GM21447 (cell line): ENCODE data around the gene NDFIP1.

ENCODE experiments used
- ATAC-seq: cut with Tn5 transposase; IDR thresholded peaks from one replicate; pipeline ENCODE4 v1.9.1; 2021; ENCODE audit not compliant: unreplicated experiment

Gene NDFIP1

GRCh38 chr5:142117579-142118151, 9.1 kb downstream of the NDFIP1 start:
- no peak for ATAC-seq

- ATAC-seq = no peak
Observed at GRCh38 chr5:142118155-142118686, 9.6 kb downstream of the NDFIP1 start.

- ATAC-seq = no peak
Observed at GRCh38 chr5:142119051-142119625, 10.6 kb downstream of the NDFIP1 start.

GRCh38 chr5:142120247-142120935, 11.8 kb downstream of the NDFIP1 start:
- ATAC-seq = no peak

- ATAC-seq = no peak
Observed at GRCh38 chr5:142122121-142122520, 13.5 kb downstream of the NDFIP1 start.

- ATAC-seq = no peak
Observed at GRCh38 chr5:142125378-142125777, 16.8 kb downstream of the NDFIP1 start.

- no peak for ATAC-seq
Observed at GRCh38 chr5:142125963-142126362, 17.4 kb downstream of the NDFIP1 start.

GRCh38 chr5:142128675-142129208, 20.2 kb downstream of the NDFIP1 start:
- no peak for ATAC-seq

- ATAC-seq = no peak
Observed at GRCh38 chr5:142129446-142130066, 21.0 kb downstream of the NDFIP1 start.

GRCh38 chr5:142131394-142131793, 22.8 kb downstream of the NDFIP1 start:
- no peak for ATAC-seq

GRCh38 chr5:142132916-142133315, 24.3 kb downstream of the NDFIP1 start:
- ATAC-seq = no peak

GRCh38 chr5:142133330-142134206, 25.0 kb downstream of the NDFIP1 start:
- ATAC-seq = no peak

- ATAC-seq = no peak
Observed at GRCh38 chr5:142134331-142135010, 25.9 kb downstream of the NDFIP1 start.

GRCh38 chr5:142141463-142141862, 32.9 kb downstream of the NDFIP1 start:
- ATAC-seq = no peak

GRCh38 chr5:142143878-142144277, 35.3 kb downstream of the NDFIP1 start:
- ATAC-seq = no peak

- ATAC-seq = peak; percentile 70
Observed at GRCh38 chr5:142145106-142145900, 36.7 kb downstream of the NDFIP1 start.

GRCh38 chr5:142149363-142149762, 40.8 kb downstream of the NDFIP1 start:
- no peak for ATAC-seq

- no peak for ATAC-seq
Observed at GRCh38 chr5:142150431-142150830, 41.9 kb downstream of the NDFIP1 start.
